K562 (cell line): ENCODE results near the gene IRGQ. TPM values are rescaled to one million over a fixed set of nuclear protein-coding genes. Genes with fewer than 3 reads are reported as not detected.

Experiments
- CTBP1 ChIP-seq: fragments of 450-650 bp; IDR thresholded peaks from 2 replicates; pipeline ENCODE4 v1.6.1; 2016; ENCODE audit warnings: borderline replicate concordance
- EZH2 ChIP-seq: IDR thresholded peaks from 2 replicates; pipeline ENCODE4 v1.6.1; 2012; ENCODE audit warnings: low read depth, mild to moderate bottlenecking, inconsistent platforms, low read length, borderline replicate concordance
- FIP1L1 ChIP-seq: fragments of 200-400 bp; formaldehyde crosslinking; IDR thresholded peaks from 2 replicates; pipeline ENCODE4 v1.6.1; 2018; ENCODE audit warnings: mild to moderate bottlenecking, low read depth, low read length; ENCODE audit not compliant: poor library complexity, severe bottlenecking
- FUS ChIP-seq: fragments of 200-400 bp; formaldehyde crosslinking; optimal IDR thresholded peaks from 2 replicates; pipeline ENCODE3; 2017; ENCODE audit warnings: low read depth, low read length
- HEY1 ChIP-seq: fragments of 250-450 bp; sonication (Bioruptor Pico); IDR thresholded peaks from 2 replicates; pipeline ENCODE4 v1.5.0; 2020; ENCODE audit warnings: mild to moderate bottlenecking, moderate library complexity, borderline replicate concordance
- RAD21 ChIP-seq, 2 experiments: fragments of 250-450 bp in 1 of 2; fragments of 450-650 bp in 1 of 2; sonication (Bioruptor Pico) in 1 of 2; formaldehyde crosslinking in 1 of 2; IDR thresholded peaks in 1 of 2; conservative IDR thresholded peaks in 1 of 2; 2 replicates each; pipeline versions ENCODE4 v1.4.0 to v1.8.0; 2020 to 2022; ENCODE audit warnings: mild to moderate bottlenecking in 2 of 2, moderate library complexity in 1 of 2
- RBM25 ChIP-seq: fragments of 200-400 bp; formaldehyde crosslinking; IDR thresholded peaks from 2 replicates; pipeline ENCODE4 v1.6.1; 2018; ENCODE audit warnings: low read length, low read depth, moderate library complexity; ENCODE audit not compliant: severe bottlenecking
- RFX7 ChIP-seq: fragments of 250-450 bp; sonication (Bioruptor Pico); IDR thresholded peaks from 2 replicates; pipeline ENCODE4 v1.5.1; 2021; ENCODE audit warnings: mild to moderate bottlenecking
- SAFB2 ChIP-seq: fragments of 200-400 bp; formaldehyde crosslinking; IDR thresholded peaks from 2 replicates; pipeline ENCODE4 v1.6.1; 2018; ENCODE audit warnings: borderline replicate concordance, low read length, low read depth, moderate library complexity; ENCODE audit not compliant: severe bottlenecking
- SREBF1 ChIP-seq: fragments of 150-350 bp; IDR thresholded peaks from 2 replicates; pipeline ENCODE4 v1.6.1; 2014; ENCODE audit warnings: antibody characterized with exemption, low read depth, low read length, borderline replicate concordance
- THRAP3 ChIP-seq: fragments of 450-650 bp; IDR thresholded peaks from 2 replicates; pipeline ENCODE4 v1.6.1; 2016; ENCODE audit warnings: mild to moderate bottlenecking, inconsistent platforms, borderline replicate concordance
- THRB ChIP-seq: fragments of 450-650 bp; formaldehyde crosslinking; conservative IDR thresholded peaks from 2 replicates; pipeline ENCODE4 v1.4.0; 2022; ENCODE audit warnings: mild to moderate bottlenecking, missing genetic modification characterization
- ZFP30 ChIP-seq: fragments of 250-450 bp; sonication (Bioruptor Pico); IDR thresholded peaks from 2 replicates; pipeline ENCODE4 v1.8.0; 2022; ENCODE audit warnings: moderate library complexity, mild to moderate bottlenecking, inconsistent platforms, borderline replicate concordance
- ZNF12 ChIP-seq: sonication (generic); formaldehyde crosslinking; IDR thresholded peaks from 2 replicates; pipeline ENCODE4 v1.4.0; 2020; ENCODE audit warnings: mild to moderate bottlenecking, missing genetic modification reagents
- ZNF143 ChIP-seq: sonication (generic); formaldehyde crosslinking; IDR thresholded peaks from 2 replicates; pipeline ENCODE4 v1.9.0; 2022; ENCODE audit warnings: mild to moderate bottlenecking, missing genetic modification reagents
- ZNF184 ChIP-seq: sonication (generic); formaldehyde crosslinking; IDR thresholded peaks from 2 replicates; pipeline ENCODE4 v1.5.0; 2020; ENCODE audit warnings: missing genetic modification reagents
- ZNF277 ChIP-seq: fragments of 250-450 bp; sonication (Bioruptor Pico); IDR thresholded peaks from 2 replicates; pipeline ENCODE4 v1.8.0; 2022; ENCODE audit warnings: inconsistent platforms, mild to moderate bottlenecking, moderate library complexity, borderline replicate concordance
- ZNF324 ChIP-seq: fragments of 250-450 bp; sonication (Bioruptor Pico); IDR thresholded peaks from 2 replicates; pipeline ENCODE4 v1.4.0; 2020; ENCODE audit warnings: mild to moderate bottlenecking
- polyA plus RNA-seq, 8 experiments: library from polyadenylated mRNA; depleted of rRNA in 4 of 8; stranded (reverse) in 5 of 8; unstranded in 3 of 8; fragments of >200 nt; fragmentation: Nextera tagmentation in 2 of 8; fragmentation: Illumina TruSeq in 1 of 8; extraction: Ambion mirVana in 2 of 8; extraction: Trizol in 1 of 8; gene quantifications; 2 replicates each; pipeline versions ENCODE4 v1.2.1 to v1.2.3, GENCODE V29; 2011 to 2014; ENCODE audit warnings: inconsistent platforms in 1 of 8, missing spikeins in 1 of 8
- total RNA-seq, 7 experiments: library from RNA; depleted of rRNA in 6 of 7; stranded (reverse); fragments of >200 nt in 6 of 7; fragmentation: Illumina TruSeq in 2 of 7; extraction: Trizol in 2 of 7; gene quantifications; 2 replicates each; pipeline versions ENCODE4 v1.2.1 to v1.2.3, GENCODE V29; 2011 to 2021; ENCODE audit warnings: low replicate concordance in 1 of 7
- TF ChIP-seq, protein P1 (sequence below): sonication (generic); formaldehyde crosslinking; IDR thresholded peaks from 2 replicates; pipeline ENCODE4 v1.8.0; 2022; ENCODE audit warnings: mild to moderate bottlenecking, missing genetic modification reagents
- TF ChIP-seq, protein P2 (sequence below): fragments of 450-650 bp; conservative IDR thresholded peaks from 2 replicates; pipeline ENCODE4 v1.6.1; 2016; ENCODE audit warnings: missing genetic modification characterization, low read depth, mild to moderate bottlenecking, missing compliant biosample characterization, moderate library complexity
- TF ChIP-seq, protein P3 (sequence below): fragments of 250-450 bp; sonication (Bioruptor Pico); IDR thresholded peaks from 2 replicates; pipeline ENCODE4 v1.4.0; 2020; ENCODE audit warnings: mild to moderate bottlenecking, moderate library complexity, borderline replicate concordance

Gene IRGQ
- total and polyA plus RNA-seq, 9 of the 15 experiments (the other 6 are each of a cell fraction or from before 2014, with no cell fraction given), result 3.5 to 19.2 (median 7.9) TPM

GRCh38 chr19:43616306-43616705 is 20.4 kb upstream of the IRGQ start (continued):
- no peak for TF ChIP-seq RBM25
- TF ChIP-seq CTBP1, result no peak
- TF ChIP-seq ZNF324 (CRISPR knock-in tag), result no peak
- TF ChIP-seq ZNF277 (CRISPR knock-in tag), result no peak
- TF ChIP-seq FUS, result no peak
- TF ChIP-seq ZNF184 (CRISPR knock-in tag), result no peak
- no peak for TF ChIP-seq EZH2
- TF ChIP-seq, protein P1, sequence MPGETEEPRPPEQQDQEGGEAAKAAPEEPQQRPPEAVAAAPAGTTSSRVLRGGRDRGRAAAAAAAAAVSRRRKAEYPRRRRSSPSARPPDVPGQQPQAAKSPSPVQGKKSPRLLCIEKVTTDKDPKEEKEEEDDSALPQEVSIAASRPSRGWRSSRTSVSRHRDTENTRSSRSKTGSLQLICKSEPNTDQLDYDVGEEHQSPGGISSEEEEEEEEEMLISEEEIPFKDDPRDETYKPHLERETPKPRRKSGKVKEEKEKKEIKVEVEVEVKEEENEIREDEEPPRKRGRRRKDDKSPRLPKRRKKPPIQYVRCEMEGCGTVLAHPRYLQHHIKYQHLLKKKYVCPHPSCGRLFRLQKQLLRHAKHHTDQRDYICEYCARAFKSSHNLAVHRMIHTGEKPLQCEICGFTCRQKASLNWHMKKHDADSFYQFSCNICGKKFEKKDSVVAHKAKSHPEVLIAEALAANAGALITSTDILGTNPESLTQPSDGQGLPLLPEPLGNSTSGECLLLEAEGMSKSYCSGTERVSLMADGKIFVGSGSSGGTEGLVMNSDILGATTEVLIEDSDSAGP (CRISPR knock-in tag), result no peak
- TF ChIP-seq RFX7 (CRISPR knock-in tag), result no peak
- no peak for TF ChIP-seq THRAP3
- no peak for TF ChIP-seq SAFB2
- no peak for TF ChIP-seq THRB (CRISPR knock-in tag)
- TF ChIP-seq ZFP30 (CRISPR knock-in tag), result no peak
- no peak for TF ChIP-seq ZNF143 (CRISPR knock-in tag)
- TF ChIP-seq FIP1L1, result no peak
- TF ChIP-seq, protein P2, sequence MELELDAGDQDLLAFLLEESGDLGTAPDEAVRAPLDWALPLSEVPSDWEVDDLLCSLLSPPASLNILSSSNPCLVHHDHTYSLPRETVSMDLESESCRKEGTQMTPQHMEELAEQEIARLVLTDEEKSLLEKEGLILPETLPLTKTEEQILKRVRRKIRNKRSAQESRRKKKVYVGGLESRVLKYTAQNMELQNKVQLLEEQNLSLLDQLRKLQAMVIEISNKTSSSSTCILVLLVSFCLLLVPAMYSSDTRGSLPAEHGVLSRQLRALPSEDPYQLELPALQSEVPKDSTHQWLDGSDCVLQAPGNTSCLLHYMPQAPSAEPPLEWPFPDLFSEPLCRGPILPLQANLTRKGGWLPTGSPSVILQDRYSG (tag), result no peak
- no peak for TF ChIP-seq SREBF1
- TF ChIP-seq, protein P3, sequence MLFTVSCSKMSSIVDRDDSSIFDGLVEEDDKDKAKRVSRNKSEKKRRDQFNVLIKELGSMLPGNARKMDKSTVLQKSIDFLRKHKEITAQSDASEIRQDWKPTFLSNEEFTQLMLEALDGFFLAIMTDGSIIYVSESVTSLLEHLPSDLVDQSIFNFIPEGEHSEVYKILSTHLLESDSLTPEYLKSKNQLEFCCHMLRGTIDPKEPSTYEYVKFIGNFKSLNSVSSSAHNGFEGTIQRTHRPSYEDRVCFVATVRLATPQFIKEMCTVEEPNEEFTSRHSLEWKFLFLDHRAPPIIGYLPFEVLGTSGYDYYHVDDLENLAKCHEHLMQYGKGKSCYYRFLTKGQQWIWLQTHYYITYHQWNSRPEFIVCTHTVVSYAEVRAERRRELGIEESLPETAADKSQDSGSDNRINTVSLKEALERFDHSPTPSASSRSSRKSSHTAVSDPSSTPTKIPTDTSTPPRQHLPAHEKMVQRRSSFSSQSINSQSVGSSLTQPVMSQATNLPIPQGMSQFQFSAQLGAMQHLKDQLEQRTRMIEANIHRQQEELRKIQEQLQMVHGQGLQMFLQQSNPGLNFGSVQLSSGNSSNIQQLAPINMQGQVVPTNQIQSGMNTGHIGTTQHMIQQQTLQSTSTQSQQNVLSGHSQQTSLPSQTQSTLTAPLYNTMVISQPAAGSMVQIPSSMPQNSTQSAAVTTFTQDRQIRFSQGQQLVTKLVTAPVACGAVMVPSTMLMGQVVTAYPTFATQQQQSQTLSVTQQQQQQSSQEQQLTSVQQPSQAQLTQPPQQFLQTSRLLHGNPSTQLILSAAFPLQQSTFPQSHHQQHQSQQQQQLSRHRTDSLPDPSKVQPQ (CRISPR knock-in tag), result no peak
- no peak for TF ChIP-seq HEY1 (CRISPR knock-in tag)
- TF ChIP-seq ZNF12, result no peak
- no peak for TF ChIP-seq RAD21 (CRISPR knock-in tag; conservative IDR thresholded peaks at IDR 0.05 in 1 of 2, IDR thresholded peaks at IDR 0.05 in 1 of 2)
